GM19455 (cell line): ENCODE data around the gene GPBAR1.

Experiments used
- ATAC-seq: cut with Tn5 transposase; IDR thresholded peaks from one replicate; pipeline ENCODE4 v1.9.1; 2021; ENCODE audit not compliant: unreplicated experiment

Gene GPBAR1

GRCh38 chr2:218284106-218284811 is 23.4 kb downstream of the GPBAR1 start:
- peak; percentile 74 for ATAC-seq

- ATAC-seq, result no peak
Measured at GRCh38 chr2:218285604-218286003, 24.8 kb downstream of the GPBAR1 start.

- peak; percentile 64 for ATAC-seq
Measured at GRCh38 chr2:218286570-218287459, 26.0 kb downstream of the GPBAR1 start.

- no peak for ATAC-seq
Measured at GRCh38 chr2:218289639-218290315, 29.0 kb downstream of the GPBAR1 start.

GRCh38 chr2:218290316-218291261 is 29.8 kb downstream of the GPBAR1 start:
- ATAC-seq, result no peak

GRCh38 chr2:218291318-218292047 is 30.7 kb downstream of the GPBAR1 start:
- ATAC-seq, result no peak

- peak; percentile 68 for ATAC-seq
Measured at GRCh38 chr2:218292048-218293014, 31.5 kb downstream of the GPBAR1 start, which contains the start of gene TMBIM1. Gene TMBIM1 (minus strand): TSS chr2:218292503. CDS start chr2:218282141, 10,362 bp downstream.

- no peak for ATAC-seq
Measured at GRCh38 chr2:218293715-218294429, 33.1 kb downstream of the GPBAR1 start.

- ATAC-seq, result no peak
Measured at GRCh38 chr2:218294430-218295022, 33.7 kb downstream of the GPBAR1 start.

GRCh38 chr2:218295029-218295428 is 34.2 kb downstream of the GPBAR1 start:
- no peak for ATAC-seq

- ATAC-seq, result no peak
Measured at GRCh38 chr2:218296200-218296599, 35.4 kb downstream of the GPBAR1 start.

- ATAC-seq, result no peak
Measured at GRCh38 chr2:218296847-218297246, 36.0 kb downstream of the GPBAR1 start.

GRCh38 chr2:218298314-218298875 is 37.6 kb downstream of the GPBAR1 start:
- no peak for ATAC-seq

- no peak for ATAC-seq
Measured at GRCh38 chr2:218300141-218300540, 39.3 kb downstream of the GPBAR1 start.

- ATAC-seq, result no peak
Measured at GRCh38 chr2:218301176-218301819, 40.5 kb downstream of the GPBAR1 start.

GRCh38 chr2:218305383-218305782 is 44.6 kb downstream of the GPBAR1 start:
- ATAC-seq, result no peak
